Panc1 (cell line): ENCODE data around the gene PTGDS. TPM values are rescaled to one million over a fixed set of nuclear protein-coding genes. Genes with fewer than 3 reads are reported as not detected.
A peak's percentile ranks its signal among the peaks of the same experiment; 100 is the strongest.

Experiments used
- ATAC-seq: fragments of 200-7000 bp; cut with Tn5 transposase; 2 replicates; pipeline ENCODE4 v1.9.1; 2020; ENCODE audit warnings: mild to moderate bottlenecking, moderate library complexity
- BruUV-seq: library from RNA; stranded (reverse); fragments of 400-500 nt; replicated peaks from 2 replicates; lab custom pipeline; 2021; lab: Mats Ljungman, UMichigan
- CTCF ChIA-PET: fragments of 300-600 bp; sonication (Branson Sonifier 250); formaldehyde crosslinking; loops from one replicate; lab custom pipeline; 2022; ENCODE audit warnings: antibody characterized with exemption; lab: Charles Lee
- POLR2A ChIA-PET: fragments of 300-600 bp; sonication (Branson Sonifier 250); formaldehyde crosslinking; loops from one replicate; lab custom pipeline; 2022; ENCODE audit warnings: antibody characterized with exemption; lab: Charles Lee
- DNase-seq: peaks from one replicate; pipeline ENCODE4 v3.0.0-alpha.2; 2010; ENCODE audit warnings: low read depth, low spot score
- H3K27ac ChIP-seq: 2 replicates; pipeline ENCODE4 v1.5.1; 2011; ENCODE audit warnings: mild to moderate bottlenecking, low read length, inconsistent platforms
- H3K27me3 ChIP-seq: fragments of 200-500 bp; sonication (Bioruptor generic); 2 replicates; pipeline ENCODE4 v1.6.0; 2014; ENCODE audit warnings: low read length, inconsistent platforms; ENCODE audit not compliant: control insufficient read depth, insufficient read depth
- H3K36me3 ChIP-seq: fragments of 200-500 bp; sonication (Bioruptor generic); 2 replicates; pipeline ENCODE4 v1.5.1; 2014; ENCODE audit warnings: inconsistent platforms, mild to moderate bottlenecking, low read length, moderate library complexity; ENCODE audit not compliant: control insufficient read depth, insufficient read depth
- H3K4me1 ChIP-seq: 2 replicates; pipeline ENCODE4 v1.5.1; 2011; ENCODE audit warnings: inconsistent platforms, mild to moderate bottlenecking, low read length, moderate library complexity; ENCODE audit not compliant: control insufficient read depth, insufficient read depth
- H3K4me3 ChIP-seq, 2 experiments: 2 replicates each; pipeline ENCODE4 v1.5.1; 2011 to 2012; ENCODE audit warnings: low read depth in 2 of 2, low read length in 2 of 2, mild to moderate bottlenecking in 2 of 2, inconsistent platforms in 1 of 2, moderate library complexity in 1 of 2
- H3K9me3 ChIP-seq: fragments of 200-500 bp; sonication (Bioruptor generic); 2 replicates; pipeline ENCODE4 v1.5.1; 2014; ENCODE audit warnings: low read depth, mild to moderate bottlenecking, inconsistent platforms, low read length, moderate library complexity; ENCODE audit not compliant: control insufficient read depth, insufficient read depth
- CTCF ChIP-seq: fragments of 450-650 bp; IDR thresholded peaks from 2 replicates; pipeline ENCODE4 v1.5.1; 2017; ENCODE audit warnings: mild to moderate bottlenecking
- POLR2AphosphoS5 ChIP-seq: IDR thresholded peaks from 2 replicates; pipeline ENCODE4 v1.6.1; 2012; ENCODE audit warnings: mild to moderate bottlenecking, low read depth, low read length, moderate library complexity
- REST ChIP-seq, 2 experiments: IDR thresholded peaks; 2 replicates each; pipeline ENCODE4 v1.6.1; 2011 to 2012; ENCODE audit warnings: low read depth in 2 of 2, control low read depth in 1 of 2, low read length in 1 of 2, mild to moderate bottlenecking in 1 of 2, moderate library complexity in 1 of 2; ENCODE audit not compliant: insufficient read depth in 1 of 2
- SIN3A ChIP-seq: IDR thresholded peaks from 2 replicates; pipeline ENCODE4 v1.6.1; 2012; ENCODE audit warnings: low read depth, mild to moderate bottlenecking, low read length, moderate library complexity, borderline replicate concordance; ENCODE audit not compliant: insufficient read depth
- TCF7L2 ChIP-seq: IDR thresholded peaks from 2 replicates; pipeline ENCODE4 v1.6.1; 2011; ENCODE audit warnings: mild to moderate bottlenecking, low read depth, low read length, inconsistent platforms
- in situ Hi-C: cut with HindIII; loops from 2 replicates; pipeline ENCODE4 v1.10.0; 2016; ENCODE audit warnings: low sequenced_read_pairs, low pct_unique_long_range_greater_than_20kb
- intact Hi-C: fragments of 100-400 bp; cut with micrococcal nuclease; formaldehyde crosslinking; loops from one replicate; pipeline ENCODE4 v1.10.0; 2022; ENCODE audit not compliant: unreplicated experiment
- total RNA-seq: library from RNA; stranded (reverse); gene quantifications from one replicate; pipeline ENCODE4 v1.2.1, GENCODE V29; 2021; ENCODE audit not compliant: unreplicated experiment

PTGDS gene
- total RNA-seq, 1 experiment from 2014 or later, result 13.7 TPM

GRCh38 chr9:136994888-136995230, 17.6 kb downstream of the PTGDS start:
- DNase-seq, result no peak
- POLR2A ChIA-PET, result interaction anchor here (0.7 kb wide), 1 partner anchor 91 kb away, joined by 4 read pairs; no protein-coding TSS in a partner anchor
- no peak overlapping the region for H3K4me3 ChIP-seq
- in situ Hi-C loops (no loop called here), intact Hi-C loops (no loop called here)
- H3K27me3 ChIP-seq, result no peaks in the 10 kb centered on the region
- H3K4me1 ChIP-seq, result peaks cover 17% of the 10 kb centered on the region
- no peaks in the 10 kb centered on the region for H3K9me3 ChIP-seq
- H3K36me3 ChIP-seq, result no peaks in the 10 kb centered on the region; the same call in 1 of the 2 replicates
- CTCF ChIA-PET, result no interaction called here
- BruUV-seq, result no TSS peak
- H3K27ac ChIP-seq, result no peak overlapping the region
- no peak for ATAC-seq
- TF ChIP-seq POLR2AphosphoS5, result no peak
- no peak for TF ChIP-seq TCF7L2

GRCh38 chr9:136995362-136995761, 18.1 kb downstream of the PTGDS start:
- H3K36me3 ChIP-seq, result no peaks in the 10 kb centered on the region; the same call in 1 of the 2 replicates
- no peaks in the 10 kb centered on the region for H3K27me3 ChIP-seq
- BruUV-seq, result no TSS peak
- POLR2A ChIA-PET, result interaction anchor here (0.7 kb wide), 1 partner anchor 91 kb away, joined by 4 read pairs; no protein-coding TSS in a partner anchor
- H3K9me3 ChIP-seq, result no peaks in the 10 kb centered on the region
- DNase-seq (no peak), ATAC-seq (no peak)
- CTCF ChIA-PET, result no interaction called here
- peaks cover 17% of the 10 kb centered on the region for H3K4me1 ChIP-seq
- TF ChIP-seq SIN3A, result no peak
- intact Hi-C loops (no loop called here), in situ Hi-C loops (no loop called here)
- no peak overlapping the region for H3K27ac ChIP-seq
- H3K4me3 ChIP-seq, result no peak overlapping the region

- Histone ChIP-seq H3K36me3 (no peaks in the 10 kb centered on the region; the same call in 1 of the 2 replicates), H3K27me3 (no peaks in the 10 kb centered on the region), H3K9me3 (no peaks in the 10 kb centered on the region), H3K27ac (peak overlapping the region; percentile 44), H3K4me3 (peak overlapping the region; percentile 17 to 31), H3K4me1 (peaks cover 17% of the 10 kb centered on the region)
- BruUV-seq, result no TSS peak
- DNase-seq, result no peak
- TF ChIP-seq CTCF, result no peak
- TF ChIP-seq SIN3A, result no peak
- TF ChIP-seq TCF7L2, result no peak
- no peak for TF ChIP-seq POLR2AphosphoS5
- intact Hi-C loops (no loop called here), in situ Hi-C loops (no loop called here)
- ATAC-seq, result peak; percentile 19; the same call in 1 of the 2 replicates
- ChIA-PET CTCF (interaction anchor here (0.7 kb wide), 1 partner anchor 48 kb away, joined by 4 read pairs; no protein-coding TSS in a partner anchor), POLR2A (interaction anchor here (0.7 kb wide), 1 partner anchor 90 kb away, joined by 4 read pairs; no protein-coding TSS in a partner anchor)
Measured at GRCh38 chr9:136995772-136996311, 18.5 kb downstream of the PTGDS start.

- peak within 1 kb of the TSS; percentile 44 for H3K27ac ChIP-seq
- intact Hi-C loops, result no loop called here
- no peaks in the 10 kb centered on the region for H3K9me3 ChIP-seq
- in situ Hi-C loops, result no loop called here
- H3K4me1 ChIP-seq, result peaks cover 14% of the 10 kb centered on the region
- no peaks in the 10 kb centered on the region for H3K27me3 ChIP-seq
- DNase-seq (no peak), ATAC-seq (peak; percentile 40)
- BruUV-seq, result no TSS peak
- TF ChIP-seq REST (IDR thresholded peaks at IDR 0.05; ENCODE audit: insufficient read depth in 1 of 2, low read depth in 2 of 2, low read length in 1 of 2) (no peak), POLR2AphosphoS5 (0 out of 2 replicates have a peak, but pooled peaks have one; percentile 19)
- ChIA-PET CTCF (interaction anchor here (0.7 kb wide), 2 partner anchors 33 to 49 kb away, joined by 3 to 4 read pairs; no protein-coding TSS in a partner anchor), POLR2A (no interaction called here)
- H3K36me3 ChIP-seq, result no peaks in the 10 kb centered on the region; the same call in 1 of the 2 replicates
- peak within 1 kb of the TSS; percentile 17 to 31 for H3K4me3 ChIP-seq
Measured at GRCh38 chr9:136996361-136997292, 19.3 kb downstream of the PTGDS start, which contains the start of gene CLIC3. Gene CLIC3, minus strand, starts transcription at chr9:136996568. Its CDS starts 25 bp downstream, at chr9:136996543.
